CMK (cell line): ENCODE measurements around the gene CEP112.

ENCODE experiments used
- DNase-seq: peaks from one replicate; pipeline ENCODE4 v3.0.0-alpha.2; 2010; ENCODE audit warnings: low read depth

The CEP112 gene

DNA sequence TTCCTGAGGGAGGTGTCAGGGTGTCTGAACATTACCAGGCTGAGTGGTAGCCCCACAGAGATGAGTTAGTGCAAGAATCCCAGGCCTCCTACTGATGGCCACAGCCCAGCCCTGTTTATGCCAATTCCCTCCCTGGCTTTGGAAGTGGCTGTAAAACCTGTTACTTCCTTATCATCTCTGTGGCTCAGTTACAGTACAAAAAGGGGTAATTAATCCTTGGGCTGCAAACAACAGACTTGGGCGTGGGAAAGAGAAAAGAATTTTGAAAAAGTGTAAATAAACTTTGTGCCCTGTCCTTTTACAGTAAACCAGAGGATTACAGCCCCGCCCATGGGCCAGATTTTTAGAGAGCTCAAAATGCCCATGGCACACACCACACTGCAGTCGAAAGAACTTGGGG lies 557.4 kb downstream of the CEP112 start:
- no peak for DNase-seq

DNA sequence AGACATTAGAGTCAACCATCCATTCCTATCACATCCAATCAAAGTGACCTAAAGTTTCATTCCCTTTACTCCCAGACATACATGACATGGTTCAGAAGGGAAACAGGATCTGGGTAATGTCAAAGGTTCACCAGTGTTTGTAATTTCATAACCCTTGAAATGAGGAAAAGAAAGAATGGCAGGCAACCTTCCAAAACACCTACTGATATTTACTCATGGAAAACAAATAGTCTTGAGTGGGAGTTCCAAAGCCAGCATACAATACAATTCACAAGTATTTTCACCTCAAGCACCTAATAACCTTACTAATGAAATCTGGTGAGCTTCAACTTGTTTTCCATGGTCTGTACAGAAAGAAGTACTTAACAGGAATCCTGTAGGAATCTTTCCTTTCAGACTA lies 557.9 kb downstream of the CEP112 start:
- no peak for DNase-seq

DNA sequence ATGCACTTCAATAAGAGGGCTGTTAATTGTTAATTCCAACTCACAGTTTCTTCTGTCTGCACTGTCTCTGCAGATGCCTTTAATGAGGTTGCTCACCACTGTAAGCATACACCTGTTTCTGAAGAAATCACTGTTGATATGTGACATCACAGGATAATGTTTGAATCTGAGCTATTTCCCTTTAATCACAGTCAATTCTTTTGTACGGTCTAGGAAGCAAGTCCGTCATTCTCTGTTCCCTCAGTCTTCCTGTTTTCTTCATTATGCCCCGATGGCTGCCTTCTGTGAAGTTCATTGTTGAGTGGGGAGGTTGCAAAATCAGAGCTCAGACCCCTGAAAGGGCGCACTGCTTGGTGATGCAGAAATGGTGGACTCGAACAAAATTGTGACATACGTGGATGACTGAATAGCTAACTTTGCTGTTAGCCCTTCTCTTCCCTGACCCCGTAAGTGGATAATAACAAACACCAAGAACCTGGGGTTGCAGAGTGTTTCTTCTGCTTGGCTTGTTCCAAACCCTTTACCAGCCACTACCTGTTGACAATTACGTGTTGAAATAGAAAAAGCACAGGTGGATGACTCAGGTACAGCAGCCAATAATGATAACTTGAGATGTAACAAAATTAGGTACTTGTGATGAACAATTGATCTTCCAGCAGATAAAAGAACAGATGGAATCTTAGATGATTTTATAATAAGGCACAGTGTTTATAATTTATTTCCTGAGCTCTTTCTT lies 558.6 kb downstream of the CEP112 start:
- no peak for DNase-seq

DNA sequence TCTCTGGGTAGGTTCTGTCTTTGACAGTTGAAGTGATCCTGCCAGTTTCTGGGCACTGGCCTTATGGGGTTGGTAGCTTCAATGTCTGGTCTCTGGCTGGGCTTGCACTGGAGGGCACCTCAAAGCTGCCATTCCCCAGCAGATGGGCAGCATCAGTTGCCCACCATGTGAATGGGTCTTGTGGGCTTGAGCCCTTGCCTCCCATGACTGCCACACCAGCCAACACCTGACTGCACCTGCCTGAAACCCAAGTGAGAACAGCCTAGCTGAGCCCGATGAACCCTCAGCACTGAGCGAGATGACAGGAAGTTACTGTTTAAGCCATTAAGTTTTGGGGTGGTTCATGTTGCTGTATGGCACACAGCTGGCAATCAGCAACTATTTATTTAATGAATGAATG lies 561.4 kb downstream of the CEP112 start:
- DNase-seq, result no peak

DNA sequence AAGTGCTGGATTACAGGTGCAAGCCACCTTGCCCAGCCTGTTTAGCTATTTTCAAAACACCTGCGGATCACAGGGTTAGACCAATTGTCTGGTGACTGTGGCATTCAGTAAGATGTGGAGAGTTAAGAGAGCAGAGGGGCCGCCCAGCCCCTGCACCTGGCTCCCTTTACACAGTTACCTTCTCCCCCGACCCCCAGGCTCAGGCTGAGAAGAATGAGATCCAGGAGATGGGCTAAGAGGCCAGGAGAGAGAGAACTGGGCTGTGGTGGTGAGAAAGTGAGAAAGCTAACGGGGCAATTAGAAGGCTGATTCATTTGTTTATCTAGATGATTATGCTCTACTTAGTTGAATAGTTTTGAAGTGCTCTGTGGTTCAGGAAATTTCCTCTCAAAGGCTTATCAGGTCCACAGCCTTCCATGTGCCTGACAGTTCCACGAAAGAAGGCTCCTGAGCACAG lies 562.7 kb downstream of the CEP112 start:
- no peak for DNase-seq

DNA sequence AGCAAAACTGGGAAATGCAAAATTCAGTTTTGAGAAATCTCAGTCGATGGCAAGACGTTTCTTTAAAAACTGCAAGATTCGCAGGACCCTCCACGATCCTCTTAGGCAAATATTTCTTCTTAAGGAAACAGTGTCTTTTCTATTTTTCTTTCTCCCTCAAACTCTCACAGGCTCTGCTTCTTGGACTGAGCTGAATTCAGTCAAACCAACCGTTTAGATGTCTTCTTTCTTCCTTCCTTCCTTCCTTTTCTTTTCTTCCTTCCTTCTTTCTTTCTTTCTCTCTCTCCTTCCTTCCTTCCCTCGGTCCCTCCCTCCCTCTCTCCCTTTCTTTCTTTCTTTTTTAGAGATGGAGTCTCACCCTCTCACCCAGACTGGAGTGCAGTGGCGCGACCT lies 563.3 kb downstream of the CEP112 start:
- no peak for DNase-seq

DNA sequence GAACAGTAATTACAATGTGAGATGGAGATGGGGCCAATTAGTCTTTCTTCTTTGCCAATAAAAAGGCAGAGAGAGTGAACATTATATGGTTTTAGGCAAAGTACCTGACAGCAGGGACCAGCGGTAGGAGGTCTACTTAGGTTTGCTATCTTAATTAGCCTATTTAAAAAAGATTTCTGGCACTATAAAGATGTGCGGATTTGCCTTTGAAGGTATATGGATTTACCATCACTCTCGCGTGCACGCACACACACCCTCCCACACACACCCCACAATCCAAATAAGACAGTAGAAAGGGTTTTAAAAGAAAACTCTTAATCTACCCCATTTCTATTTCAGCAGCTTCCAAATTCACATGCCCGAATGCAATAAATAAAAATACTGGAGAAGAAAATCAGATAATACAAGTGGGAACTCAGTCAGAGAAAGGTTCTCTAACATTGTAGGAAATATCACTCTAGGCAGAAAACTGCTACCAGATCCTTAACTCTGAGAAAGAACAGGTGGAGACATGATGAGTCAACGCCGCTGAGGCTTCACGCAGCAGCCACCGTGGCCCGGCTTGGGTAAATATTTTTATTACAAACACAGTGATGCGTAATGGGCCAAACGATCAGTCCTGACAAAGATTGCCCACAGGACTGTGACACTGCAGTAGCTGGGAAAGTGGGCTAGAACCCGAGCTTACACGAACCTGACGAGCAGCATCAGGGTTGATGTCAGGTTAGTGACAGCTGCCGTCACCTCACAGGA lies 563.9 kb downstream of the CEP112 start:
- DNase-seq, result no peak

DNA sequence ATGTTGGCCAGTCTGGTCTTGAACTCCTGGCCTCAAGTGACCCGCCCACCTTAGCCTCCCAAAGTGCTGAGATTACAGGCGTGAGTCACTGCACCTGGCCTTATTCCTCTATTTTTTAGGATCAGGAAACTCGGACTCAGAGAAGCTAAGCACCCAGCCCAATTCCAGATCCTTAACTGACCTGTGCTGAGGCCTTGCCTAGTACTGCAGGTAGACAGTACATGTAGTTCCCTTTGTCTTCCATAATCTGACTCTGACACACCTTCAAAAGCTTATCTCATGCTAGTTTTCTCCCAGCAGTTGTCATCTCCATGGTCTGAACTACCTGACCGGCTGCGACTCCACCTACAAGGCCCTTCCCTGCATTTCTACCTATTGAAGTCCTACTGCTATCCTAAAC lies 564.8 kb downstream of the CEP112 start:
- no peak for DNase-seq

DNA sequence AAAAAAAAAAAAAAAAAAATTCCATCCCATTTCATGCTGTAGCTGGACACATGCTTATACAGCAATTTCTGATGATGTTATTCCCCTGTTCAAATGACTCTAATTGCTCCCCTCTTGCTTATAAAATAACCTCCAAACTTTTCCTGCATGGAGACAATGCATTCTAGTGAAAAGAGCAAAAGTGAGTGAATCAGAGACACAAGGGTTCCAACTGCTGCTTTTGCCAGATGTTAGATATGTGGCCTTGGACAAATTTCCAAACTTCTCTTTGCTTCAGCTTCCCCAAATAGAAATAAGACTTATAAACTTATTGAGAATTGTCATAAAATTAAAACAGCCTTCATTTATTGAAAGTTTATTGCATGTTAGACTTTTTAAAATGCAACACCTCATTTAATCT lies 565.5 kb downstream of the CEP112 start:
- no peak for DNase-seq

DNA sequence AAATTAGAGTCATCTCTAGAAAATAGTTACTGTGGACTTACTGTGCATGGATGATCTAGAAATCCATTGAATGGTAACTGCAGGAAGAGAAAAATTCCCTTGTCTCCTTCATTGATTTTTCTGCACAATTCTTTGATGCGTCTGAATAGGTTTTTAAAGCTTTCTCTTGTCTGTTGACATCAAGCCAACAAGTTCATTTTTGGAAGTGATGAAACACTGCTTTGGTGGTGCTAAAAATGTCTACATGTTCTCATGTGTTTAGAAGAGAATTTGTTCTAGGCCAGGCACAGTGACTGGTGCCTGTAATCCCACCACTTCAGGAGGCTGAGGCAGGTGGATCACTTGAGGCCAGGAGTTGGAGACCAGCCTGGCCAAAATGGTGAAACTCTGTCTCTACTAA lies 573.4 kb downstream of the CEP112 start:
- DNase-seq, result no peak

DNA sequence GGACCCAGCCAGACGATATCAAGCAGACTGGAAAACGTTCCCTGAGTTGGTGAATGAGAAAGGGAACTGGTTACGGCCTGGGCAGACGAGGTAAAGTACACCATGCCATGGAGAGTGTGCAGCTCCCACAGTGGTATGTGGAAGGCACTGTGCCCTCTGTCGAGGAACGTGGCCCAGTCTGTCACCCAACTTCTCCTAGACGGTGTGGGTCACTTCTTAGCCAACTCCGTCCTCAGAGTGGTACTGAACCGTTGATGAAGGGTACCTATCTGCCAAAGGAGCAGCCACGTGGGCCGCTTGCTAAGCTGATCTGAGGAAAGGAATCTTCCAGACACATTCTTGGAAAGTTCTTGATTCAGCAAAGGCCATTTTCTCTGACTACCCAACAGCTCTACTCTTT lies 574.4 kb downstream of the CEP112 start:
- DNase-seq, result no peak

DNA sequence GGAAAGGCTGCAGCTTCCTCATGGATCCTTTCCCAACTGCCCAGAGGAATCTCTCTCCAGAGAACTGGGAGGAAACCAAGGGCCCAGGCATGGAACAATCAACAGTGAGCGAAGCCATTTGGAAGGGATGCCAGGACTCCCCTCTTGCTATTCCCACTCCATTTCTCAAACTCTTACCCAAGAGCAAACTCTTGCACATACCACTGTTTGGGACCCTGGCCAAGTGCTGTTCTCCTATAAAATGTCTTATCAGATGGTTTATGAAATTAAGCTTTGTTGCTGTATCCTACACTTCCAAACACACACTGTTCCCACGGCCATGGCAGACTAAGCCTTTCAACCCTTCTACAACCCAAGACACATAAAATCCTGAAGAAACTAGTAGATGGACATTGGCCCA lies 582.2 kb downstream of the CEP112 start:
- DNase-seq, result no peak

DNA sequence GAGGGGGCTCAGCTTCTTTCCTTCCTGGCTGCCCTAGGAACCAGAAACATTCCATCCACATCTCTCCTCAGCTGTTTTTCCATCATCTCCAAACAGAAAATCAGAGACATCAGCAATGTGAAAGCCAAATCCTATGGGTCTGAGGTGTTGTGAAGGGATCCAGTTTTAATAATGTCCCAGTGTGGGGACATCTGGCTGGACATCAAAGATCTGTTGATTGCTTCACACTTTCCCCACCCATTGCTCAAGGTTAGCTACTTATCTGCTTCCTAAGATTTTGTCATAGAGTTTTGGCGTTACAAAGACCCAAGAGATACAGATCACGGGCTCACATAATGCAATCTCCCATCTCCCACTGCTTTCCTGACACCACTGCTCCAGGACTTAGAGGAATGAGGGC lies 582.6 kb downstream of the CEP112 start:
- no peak for DNase-seq

DNA sequence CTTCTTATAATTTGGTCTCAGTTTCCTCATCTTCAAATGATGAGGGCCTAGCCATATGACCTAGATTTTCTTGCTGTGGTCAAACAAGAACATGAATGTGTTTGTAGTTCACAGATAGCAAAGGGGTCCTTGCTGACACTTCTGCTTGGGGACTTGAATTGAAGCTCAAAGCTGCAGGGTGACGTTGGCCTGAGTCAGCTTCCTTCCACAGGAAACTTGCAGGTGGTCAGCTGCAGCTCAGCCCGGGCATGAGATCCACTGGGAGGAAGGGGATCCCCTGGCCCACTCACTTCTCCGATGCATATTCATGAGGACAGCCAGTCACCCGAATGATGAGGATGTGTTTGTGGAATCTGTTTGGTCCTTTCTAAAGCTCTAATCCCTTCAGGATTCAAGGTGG lies 587.9 kb downstream of the CEP112 start:
- DNase-seq, result no peak

DNA sequence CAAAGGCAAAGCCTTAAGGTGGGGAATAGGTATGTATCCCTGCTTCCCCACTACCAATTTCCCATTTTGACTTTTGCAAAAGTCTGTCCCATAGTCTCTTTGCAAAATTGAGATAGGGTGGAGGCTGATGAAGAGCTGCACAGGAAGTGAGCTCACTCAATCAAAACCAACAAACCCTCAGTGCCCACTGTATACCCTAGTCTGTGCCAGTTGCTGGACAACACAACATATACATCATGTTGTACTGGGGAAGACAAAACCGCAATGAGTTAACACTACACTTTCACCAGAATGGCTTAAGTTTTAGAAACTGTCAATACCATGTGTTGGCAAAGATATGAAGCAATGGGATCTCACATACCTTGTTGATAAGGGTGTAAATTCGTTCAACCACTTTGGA lies 590.1 kb downstream of the CEP112 start:
- DNase-seq, result no peak

DNA sequence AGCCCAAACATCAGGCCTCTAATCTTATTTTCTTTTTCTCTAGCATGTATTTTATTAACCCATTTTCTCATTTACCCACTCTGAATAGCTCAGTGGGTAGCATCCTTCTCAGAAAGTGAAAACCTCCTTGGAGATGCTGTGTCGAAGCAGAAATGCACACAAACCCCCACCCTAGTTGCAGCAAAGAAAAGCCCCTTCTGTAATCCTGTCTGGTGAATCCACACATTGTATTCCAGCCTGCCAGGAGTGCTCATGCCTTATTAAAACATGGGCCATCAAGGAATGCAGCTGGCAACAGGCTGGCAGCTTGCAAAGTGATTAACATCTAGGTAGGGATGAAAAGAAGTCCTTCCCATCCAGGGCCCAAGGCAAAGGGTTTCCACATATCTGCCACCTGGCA lies 590.8 kb downstream of the CEP112 start:
- DNase-seq, result no peak

DNA sequence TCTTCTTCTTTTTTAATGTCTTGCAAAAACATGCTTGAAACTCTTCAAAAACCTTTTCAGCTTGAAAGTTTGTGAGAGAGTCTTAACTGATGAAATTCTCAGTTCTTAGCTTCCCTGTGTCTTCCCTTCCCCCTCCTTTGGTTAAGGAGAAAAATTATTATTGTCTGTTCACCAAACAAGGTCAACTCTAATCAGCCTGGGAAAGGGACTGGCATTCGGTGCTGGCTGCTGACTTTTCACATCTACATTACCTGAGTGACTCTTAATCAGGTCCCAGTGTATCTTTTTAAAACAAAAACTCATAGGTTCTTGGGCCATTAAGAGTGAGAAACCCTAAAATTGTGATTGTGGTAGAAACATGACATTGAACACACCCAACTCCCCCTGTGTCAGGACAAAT lies 591.4 kb downstream of the CEP112 start:
- DNase-seq, result no peak

DNA sequence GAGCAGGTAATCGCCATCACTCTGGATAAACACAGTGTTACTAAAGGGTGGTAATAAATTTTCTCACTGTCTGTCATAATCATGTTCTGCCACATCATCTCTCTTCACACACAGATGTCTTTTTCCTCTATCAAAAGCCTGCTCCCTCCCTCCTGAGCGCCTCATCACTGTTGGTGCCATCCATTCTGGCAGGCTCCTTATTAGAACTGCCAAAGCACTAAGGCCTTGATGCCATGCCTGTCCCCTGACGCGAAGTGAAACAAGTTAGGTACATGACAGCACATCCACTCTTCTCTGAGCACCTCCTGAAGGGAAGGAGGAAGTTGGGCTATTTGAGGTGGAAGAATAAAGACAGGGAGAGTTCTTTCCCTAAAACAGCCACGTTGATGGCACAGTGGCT lies 592.3 kb downstream of the CEP112 start:
- DNase-seq, result no peak

DNA sequence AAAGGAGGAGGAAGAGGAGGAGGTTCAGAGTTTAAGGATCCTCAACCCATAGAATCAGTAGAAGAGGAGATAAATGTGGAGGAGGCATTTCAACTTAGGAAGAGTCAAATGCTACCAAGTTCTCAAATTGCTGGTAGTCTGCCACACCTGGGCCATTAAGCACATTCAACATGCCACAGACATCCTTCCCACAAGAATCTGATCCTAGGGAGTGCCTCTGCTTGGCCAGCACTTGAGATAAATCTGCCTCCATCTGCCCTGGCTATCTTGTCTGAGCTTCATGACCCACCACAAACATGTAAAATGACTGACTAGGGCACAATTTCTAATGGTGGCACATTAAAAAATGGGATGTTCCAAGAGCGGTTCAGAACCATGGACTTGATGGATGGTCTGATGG lies 593.2 kb downstream of the CEP112 start:
- no peak for DNase-seq

DNA sequence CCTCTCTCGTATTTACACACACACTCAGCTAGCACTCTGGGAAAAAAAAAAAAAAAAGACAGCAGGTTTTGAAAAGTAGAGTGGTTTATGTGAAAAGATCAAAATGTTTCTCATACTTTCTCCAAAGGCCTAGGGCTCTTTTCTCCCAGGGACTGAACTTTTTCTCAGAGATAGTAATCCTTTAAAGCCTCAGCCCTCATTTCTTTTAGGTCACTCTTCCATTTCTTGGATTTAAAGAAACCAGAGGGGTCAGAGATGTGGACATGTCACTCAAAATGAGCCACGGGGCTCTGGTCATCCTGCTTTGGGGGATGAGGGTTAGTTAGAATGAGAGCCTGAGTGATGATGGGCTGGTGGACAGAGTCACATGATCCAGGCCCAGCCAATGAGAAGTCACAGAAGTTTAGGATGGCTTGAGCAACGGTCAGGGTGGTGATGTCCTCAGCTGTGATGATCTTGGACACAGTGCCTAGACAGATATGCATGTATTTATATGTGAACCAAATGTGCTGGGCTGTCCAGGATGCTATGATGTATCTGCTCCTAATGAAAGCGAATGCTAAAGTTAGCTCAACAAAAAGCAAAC lies 596.8 kb downstream of the CEP112 start:
- DNase-seq, result no peak

DNA sequence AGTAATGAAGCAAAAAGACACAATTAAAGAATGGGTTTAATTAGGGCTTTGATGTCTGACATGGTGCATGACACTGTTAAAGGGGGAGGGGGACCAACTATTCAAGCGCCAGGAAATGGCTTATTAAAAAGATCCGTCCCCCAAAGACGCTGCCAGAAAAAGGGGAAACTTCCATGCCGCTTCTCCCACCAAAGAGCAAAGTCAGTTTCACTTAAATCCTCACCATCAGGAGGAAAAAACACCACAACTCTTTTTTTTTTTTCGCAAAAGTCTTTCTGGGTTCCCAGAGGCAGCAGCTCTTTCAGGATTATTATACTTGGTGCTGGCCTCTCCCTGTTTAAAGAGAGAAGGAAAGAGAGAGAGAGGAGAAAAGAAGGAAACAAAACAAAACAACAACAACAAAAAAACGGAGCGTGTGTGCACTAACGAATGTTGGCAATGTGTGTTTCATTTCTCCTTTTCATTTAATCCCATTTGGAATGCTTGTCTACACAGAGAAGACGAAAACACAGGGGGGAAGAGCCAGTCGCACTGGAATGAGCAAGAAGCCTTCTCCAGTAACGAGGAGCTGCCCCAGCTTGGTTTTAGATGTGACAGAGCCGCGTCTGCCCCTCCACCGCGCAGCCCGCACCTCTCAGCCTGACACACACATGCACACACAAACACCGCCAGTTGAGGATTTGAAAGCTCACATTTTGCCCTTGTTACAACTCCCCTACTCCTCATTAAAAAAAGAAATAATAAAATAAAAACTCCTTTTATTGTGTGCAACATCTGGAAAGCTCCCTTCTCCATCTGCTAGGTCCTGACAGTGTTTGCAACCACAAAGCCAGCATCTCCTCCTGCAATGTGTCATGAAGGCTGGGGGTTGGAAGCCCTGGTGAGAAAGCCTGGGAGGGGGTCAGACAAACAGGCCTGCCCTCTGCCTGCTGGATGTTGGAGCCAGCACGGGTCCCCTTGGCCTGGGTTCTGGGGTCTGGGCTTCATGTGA lies 597.8 kb downstream of the CEP112 start:
- DNase-seq, result no peak
